NCI-H2227 (cell line): ENCODE results near the gene STARD7.

Experiments
- DNase-seq: peaks from one replicate; lab custom pipeline; 2025; ENCODE audit not compliant: unreplicated experiment; lab: John Stamatoyannopoulos, UW

Gene STARD7

GRCh38 chr2:96201338-96201737, 7.3 kb downstream of the STARD7 start:
- no peak for DNase-seq

- DNase-seq: no peak
Measured at GRCh38 chr2:96198921-96199320, 9.7 kb downstream of the STARD7 start.

DNA sequence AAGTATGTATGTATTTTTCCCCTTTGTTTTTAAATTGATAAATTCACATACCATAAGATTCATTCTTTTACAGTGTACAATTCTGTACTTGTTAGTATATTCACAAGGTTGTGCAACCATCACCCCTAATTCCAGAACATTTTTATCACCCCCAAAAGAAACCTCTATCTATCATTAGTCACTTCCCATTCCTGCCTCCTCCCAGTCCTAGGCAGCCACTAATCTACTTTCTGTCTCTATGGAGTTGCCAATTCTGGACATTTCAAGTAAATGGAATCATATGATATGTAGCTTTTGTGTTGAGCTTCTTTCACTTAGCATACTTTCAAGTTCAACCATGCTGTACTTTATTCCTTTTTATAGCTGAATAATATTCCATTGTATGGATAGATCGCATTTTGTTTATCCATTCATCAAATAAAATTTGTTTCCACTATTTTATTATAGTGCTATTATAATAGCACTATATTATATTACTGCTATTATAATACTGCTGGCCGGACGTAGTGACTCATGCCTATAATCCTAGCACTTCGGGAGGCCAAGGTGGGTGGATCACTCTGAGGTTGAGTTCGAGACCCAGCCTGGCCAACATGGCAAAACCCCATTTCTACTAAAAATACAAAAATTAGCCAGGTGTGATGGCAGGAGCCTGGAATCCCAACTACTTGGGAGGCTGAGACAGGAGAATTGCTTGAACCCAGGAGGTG, 10.9 kb downstream of the STARD7 start:
- DNase-seq: no peak

DNA sequence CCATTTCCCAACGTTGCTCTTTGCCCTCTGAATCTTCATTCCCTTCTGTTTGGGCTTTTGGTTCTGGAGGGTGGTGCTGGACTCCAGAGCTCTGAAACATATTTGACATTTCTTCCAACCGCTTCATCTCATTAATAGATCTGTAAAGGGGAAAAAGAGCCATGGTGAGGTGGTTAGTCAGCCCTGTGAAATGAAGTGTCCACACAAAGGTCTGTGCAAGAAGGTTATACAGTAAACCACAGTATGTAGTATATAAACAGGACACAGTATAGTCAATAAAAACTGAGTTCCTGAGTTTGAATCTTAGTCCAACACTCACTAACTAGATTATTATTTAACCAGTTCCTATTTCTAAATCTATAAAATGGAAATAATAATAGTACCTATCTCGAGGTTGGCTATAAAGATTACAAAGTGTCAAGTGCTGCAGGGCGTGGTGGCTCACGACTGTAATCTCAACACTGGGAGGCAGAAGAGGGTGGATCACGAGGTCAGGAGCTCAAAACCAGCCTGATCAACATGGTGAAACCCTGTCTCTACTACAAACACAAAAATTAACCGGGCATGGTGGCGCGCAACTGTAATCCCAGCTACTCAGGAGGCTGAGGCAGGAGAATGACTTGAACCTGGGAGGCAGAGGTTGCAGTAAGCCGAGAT, 13.1 kb downstream of the STARD7 start:
- no peak for DNase-seq

DNA sequence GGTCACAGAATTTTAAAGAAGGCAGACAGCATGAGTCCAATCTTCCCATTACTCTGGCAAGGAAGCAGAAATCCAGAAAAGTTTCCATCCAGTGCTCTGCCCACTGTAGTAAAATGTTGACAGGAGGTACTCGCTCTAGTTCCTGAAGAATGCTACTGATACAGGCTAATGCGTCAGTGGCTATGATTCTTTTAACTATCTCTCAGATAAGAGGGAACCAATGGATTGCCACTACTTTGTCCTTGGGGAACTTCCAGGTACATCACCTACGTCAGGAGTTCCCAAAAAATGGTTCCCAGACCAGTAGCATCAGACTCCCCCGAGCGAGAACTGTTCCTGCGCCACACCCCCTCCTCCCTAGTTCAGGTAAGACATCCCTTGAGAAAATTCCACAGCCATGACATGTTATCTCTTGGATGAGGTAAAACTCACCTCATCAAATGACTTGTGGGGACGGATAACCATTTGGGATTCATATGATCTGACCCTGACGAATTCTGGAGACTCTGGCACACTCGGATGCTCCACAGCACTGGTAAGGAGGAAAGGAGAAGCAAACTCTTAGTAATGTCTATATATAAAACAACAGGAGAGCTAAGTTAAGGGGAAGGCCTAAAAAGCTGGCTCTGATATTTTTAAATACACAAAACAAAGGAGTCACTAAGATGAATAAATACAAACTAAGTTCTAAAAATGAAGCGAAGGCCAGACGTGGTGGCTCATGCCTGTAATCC, 16.5 kb downstream of the STARD7 start:
- DNase-seq: no peak

DNA sequence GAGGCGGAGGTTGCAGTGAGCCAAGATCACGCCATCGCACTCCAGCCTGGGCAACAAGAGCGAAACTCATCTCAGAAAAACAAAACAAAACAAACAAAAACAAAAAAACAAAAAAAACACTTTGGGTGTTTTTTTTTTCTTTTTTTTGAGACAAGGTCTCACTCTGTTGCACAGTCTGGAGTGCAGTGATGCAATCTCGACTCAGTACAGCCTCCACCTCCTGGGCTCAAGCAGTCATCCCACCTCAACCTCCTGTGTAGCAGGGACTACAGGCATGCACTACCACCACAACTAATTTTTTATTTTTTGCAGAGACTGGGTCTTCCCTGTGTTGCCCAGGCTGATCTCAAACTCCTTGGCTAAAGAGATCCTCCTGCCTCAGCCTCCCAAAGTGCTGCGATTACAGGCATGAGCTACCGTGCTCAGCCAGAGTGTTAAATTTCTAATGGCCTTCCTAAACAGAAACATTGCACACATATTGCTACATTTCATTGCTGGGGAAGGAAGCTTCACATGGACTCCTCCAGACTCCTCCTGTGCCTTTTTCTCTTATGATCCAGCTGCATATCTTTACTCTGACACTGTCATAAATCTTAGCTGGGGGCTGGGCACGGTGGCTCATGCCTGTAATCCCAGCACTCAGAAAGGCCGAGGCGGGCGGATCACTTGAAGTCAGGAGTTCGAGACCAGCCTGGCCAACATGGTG, 19.7 kb downstream of the STARD7 start:
- DNase-seq: no peak

- no peak for DNase-seq
Measured at GRCh38 chr2:96186562-96186961, 22.1 kb downstream of the STARD7 start.

- no peak for DNase-seq
Measured at GRCh38 chr2:96185516-96185915, 23.1 kb downstream of the STARD7 start.

GRCh38 chr2:96184989-96185388, 23.6 kb downstream of the STARD7 start:
- DNase-seq: no peak

GRCh38 chr2:96184188-96184587, 24.4 kb downstream of the STARD7 start:
- DNase-seq: no peak

DNA sequence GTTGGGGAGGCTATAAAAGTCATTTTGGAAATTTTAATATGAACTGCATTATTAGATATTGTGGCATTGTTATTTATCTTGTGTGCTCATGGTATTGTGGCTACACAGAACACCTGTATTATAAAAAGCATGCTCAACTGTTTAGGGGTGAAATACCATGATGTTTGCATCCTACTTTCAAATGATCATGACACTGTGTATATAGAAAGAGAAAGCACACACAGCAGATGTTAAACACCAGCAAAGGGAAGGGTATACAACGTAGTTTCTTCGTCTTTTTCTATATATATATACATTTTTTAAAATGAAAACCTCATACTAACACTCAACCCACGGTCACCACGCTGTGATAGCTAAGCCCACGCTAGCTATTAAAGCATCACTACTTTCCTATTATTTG, 27.1 kb downstream of the STARD7 start:
- DNase-seq: no peak

- DNase-seq: no peak
Measured at GRCh38 chr2:96180521-96180920, 28.1 kb downstream of the STARD7 start.

DNA sequence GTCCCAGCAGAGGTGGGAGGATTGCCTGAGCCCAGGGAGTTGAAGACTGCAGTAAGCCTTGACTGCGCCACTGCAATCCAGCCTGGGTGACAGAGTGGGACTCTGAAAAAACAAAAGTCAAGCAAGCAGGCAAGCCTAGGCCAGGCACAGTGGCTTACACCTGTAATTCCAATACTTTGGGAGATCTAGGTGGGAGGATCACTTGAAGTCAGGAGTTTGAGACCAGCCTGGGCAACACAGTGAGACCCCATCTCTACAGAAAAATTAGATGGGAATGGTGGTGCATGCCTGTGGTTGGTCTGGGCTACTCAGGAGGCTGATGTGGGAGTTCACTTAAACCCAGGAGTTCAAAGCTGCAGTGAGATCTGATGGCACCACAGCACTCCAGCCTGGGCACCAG, 28.6 kb downstream of the STARD7 start:
- DNase-seq: no peak

DNA sequence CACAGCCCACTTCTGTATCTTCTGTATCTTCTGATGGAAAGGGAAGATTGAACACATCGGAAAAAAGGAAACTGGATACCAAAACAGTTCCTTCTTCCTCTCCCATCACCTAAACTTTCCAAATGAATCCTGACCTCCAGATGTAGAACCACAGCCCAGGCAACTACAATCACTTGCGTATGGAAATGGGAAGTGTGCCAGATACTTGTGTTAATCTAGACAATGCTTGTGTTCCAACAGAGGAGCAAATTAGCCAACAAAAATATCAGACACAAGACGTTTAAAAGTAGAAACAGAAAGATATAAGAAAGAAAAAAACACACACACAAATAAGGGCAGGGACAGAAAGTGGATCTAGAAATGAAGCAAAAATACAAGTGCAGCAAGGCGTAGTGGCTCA, 32.0 kb downstream of the STARD7 start:
- DNase-seq: no peak

DNA sequence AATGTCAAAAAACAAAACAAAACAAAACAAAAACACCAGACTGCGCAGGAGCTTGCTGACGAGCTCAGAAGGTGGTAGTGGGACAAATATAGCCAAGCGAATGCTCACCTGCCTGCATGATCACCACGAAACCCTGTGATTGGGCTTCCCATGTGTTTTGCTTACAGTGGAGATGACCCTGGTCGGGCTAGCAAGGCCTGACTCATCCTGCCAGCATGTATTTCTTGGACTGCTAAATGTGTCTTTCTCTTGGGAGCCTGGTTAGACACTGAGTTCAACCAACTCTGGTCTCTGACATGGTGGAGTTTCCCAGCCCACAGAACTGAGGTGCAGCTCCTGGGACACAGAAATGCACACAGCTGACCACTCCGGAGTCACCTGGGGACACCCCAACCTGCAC, 32.7 kb downstream of the STARD7 start:
- no peak for DNase-seq

DNA sequence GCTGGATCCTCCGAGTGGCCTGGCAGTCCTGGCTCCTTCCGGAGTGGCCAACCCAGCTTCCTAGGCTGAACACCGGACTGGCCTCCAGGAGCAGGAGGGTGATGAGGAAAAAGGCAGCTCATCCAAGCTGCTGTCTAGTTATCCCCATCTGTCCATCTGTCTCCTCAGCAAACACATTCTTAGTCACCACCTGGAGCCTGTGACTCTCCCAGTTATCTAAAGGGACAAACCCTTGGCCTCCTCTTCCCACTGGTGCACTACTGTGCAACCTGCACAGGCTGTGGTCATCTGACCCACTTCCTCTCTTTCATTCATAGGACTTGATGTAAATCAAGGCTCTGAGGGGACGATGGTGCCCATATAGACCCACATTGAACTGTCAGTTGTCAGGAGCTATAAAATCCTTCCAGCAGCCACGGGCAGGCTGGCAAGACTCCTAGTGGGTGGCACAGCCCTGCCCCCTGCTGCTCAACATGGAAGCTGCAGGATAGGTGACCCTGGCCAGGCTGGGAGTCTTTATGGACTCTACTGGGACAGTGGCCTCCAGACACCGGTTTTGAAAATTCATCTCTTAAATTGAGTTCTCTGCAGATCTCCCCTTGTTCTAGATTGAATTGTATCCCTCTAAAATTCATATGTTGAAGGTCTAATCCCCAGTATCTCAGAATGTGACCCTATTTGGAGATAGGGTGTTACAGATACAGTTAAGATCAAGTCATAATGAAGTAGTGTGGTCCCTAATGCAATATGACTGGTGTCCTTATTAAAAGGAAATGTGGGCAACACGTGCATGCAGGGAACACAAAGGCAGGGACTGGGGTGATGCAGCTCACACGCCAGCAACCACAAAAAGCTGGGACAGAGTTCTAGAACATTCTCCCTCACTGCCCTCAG, 34.1 kb downstream of the STARD7 start:
- peak; percentile 77 for DNase-seq

DNA sequence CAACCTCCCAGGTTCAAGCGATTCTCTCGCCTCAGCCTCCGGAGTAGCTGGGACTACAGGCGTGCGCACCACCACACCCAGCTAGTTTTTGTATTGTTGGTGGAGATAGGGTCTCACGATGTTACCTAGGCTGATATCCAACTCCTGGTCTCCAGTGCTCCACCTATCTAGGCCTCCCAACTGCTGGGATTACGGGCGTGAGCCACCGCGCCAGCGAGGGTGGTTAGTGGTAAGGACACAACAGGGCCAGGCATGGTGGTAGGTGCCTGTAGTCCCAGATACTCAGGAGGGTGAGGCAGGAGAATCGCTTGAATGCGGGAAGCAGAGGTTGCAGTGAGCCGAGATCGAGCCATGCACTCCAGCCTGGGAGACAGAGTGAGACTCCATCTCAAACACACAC, 36.8 kb downstream of the STARD7 start:
- DNase-seq: no peak

GRCh38 chr2:96170626-96171025, 38.0 kb downstream of the STARD7 start:
- DNase-seq: no peak

GRCh38 chr2:96169868-96170507, 38.6 kb downstream of the STARD7 start:
- no peak for DNase-seq

- DNase-seq: no peak
Measured at GRCh38 chr2:96167407-96168013, 41.1 kb downstream of the STARD7 start.
